HEK293 (cell line): ENCODE results near the gene CHST15.

Experiments
- ATF2 ChIP-seq: fragments of 450-650 bp; formaldehyde crosslinking; IDR thresholded peaks from 2 replicates; pipeline ENCODE4 v1.5.1; 2016; ENCODE audit warnings: missing biosample characterization, missing genetic modification characterization, low read depth
- CTCF ChIP-seq: fragments of 450-650 bp; formaldehyde crosslinking; IDR thresholded peaks from 2 replicates; pipeline ENCODE4 v1.5.1; 2016; ENCODE audit warnings: missing biosample characterization, missing genetic modification characterization
- GLIS2 ChIP-seq: fragments of 450-650 bp; formaldehyde crosslinking; IDR thresholded peaks from 2 replicates; pipeline ENCODE4 v1.5.1; 2016; ENCODE audit warnings: missing biosample characterization, missing genetic modification characterization
- TCF7L2 ChIP-seq: IDR thresholded peaks from 2 replicates; pipeline ENCODE4 v1.6.1; 2011; ENCODE audit warnings: low read depth, mild to moderate bottlenecking, inconsistent platforms, low read length, moderate library complexity, borderline replicate concordance
- TRIM28 ChIP-seq: IDR thresholded peaks from 2 replicates; pipeline ENCODE4 v1.6.1; 2011; ENCODE audit warnings: low read length, control low read depth, borderline replicate concordance
- ZEB2 ChIP-seq: fragments of 450-650 bp; formaldehyde crosslinking; IDR thresholded peaks from 2 replicates; pipeline ENCODE4 v1.5.1; 2016; ENCODE audit warnings: missing biosample characterization, missing genetic modification characterization
- ZNF514 ChIP-seq: fragments of 450-650 bp; formaldehyde crosslinking; IDR thresholded peaks from 2 replicates; pipeline ENCODE4 v1.5.1; 2016; ENCODE audit warnings: missing biosample characterization, missing genetic modification characterization
- ZNF664 ChIP-seq: fragments of 450-650 bp; formaldehyde crosslinking; IDR thresholded peaks from 2 replicates; pipeline ENCODE4 v1.5.1; 2016; ENCODE audit warnings: missing biosample characterization, missing genetic modification characterization

GRCh38 chr10:123994417-123995081 is 98.8 kb downstream of the CHST15 start:
- no peak for TF ChIP-seq TRIM28
- no peak for TF ChIP-seq ZNF664 (tag by site-specific recombination)
- TF ChIP-seq ZNF514 (tag by site-specific recombination), result no peak
- peak; percentile 97 for TF ChIP-seq CTCF (tag by site-specific recombination)
- TF ChIP-seq GLIS2 (tag by site-specific recombination), result peak; percentile 80
- no peak for TF ChIP-seq TCF7L2
- TF ChIP-seq ZEB2 (tag by site-specific recombination), result peak; percentile 54; the same call in 1 of the 2 replicates
- no peak for TF ChIP-seq ATF2 (tag by site-specific recombination)
